DND-41 (cell line): Measurements from ENCODE around the gene ZNF324.

Experiments used
- ATAC-seq: fragments of 200-7000 bp; cut with Tn5 transposase; 3 replicates; pipeline ENCODE4 v1.9.1; 2021; ENCODE audit warnings: low read depth; ENCODE audit not compliant: insufficient read depth
- DNase-seq: peaks from one replicate; pipeline ENCODE4 v3.0.0-alpha.2; 2020
- H2AFZ ChIP-seq: 2 replicates; pipeline ENCODE4 v1.6.0; 2012; ENCODE audit warnings: low read depth, low read length
- H3K27ac ChIP-seq: 2 replicates; pipeline ENCODE4 v1.5.1; 2012; ENCODE audit warnings: low read length, inconsistent platforms
- H3K27me3 ChIP-seq: fragments of 200-600 bp; sonication (generic); 2 replicates; pipeline ENCODE4 v1.6.0; 2012; ENCODE audit warnings: low read length, mild to moderate bottlenecking, inconsistent platforms; ENCODE audit not compliant: insufficient read depth, poor library complexity
- H3K36me3 ChIP-seq: 2 replicates; pipeline ENCODE4 v1.5.1; 2012; ENCODE audit warnings: low read length, inconsistent platforms; ENCODE audit not compliant: insufficient read depth
- H3K4me1 ChIP-seq: 2 replicates; pipeline ENCODE4 v1.5.1; 2012; ENCODE audit warnings: mild to moderate bottlenecking, low read length; ENCODE audit not compliant: insufficient read depth
- H3K4me2 ChIP-seq: 2 replicates; pipeline ENCODE4 v1.6.0; 2012; ENCODE audit warnings: mild to moderate bottlenecking, moderate library complexity, low read length, inconsistent platforms; ENCODE audit not compliant: insufficient read depth
- H3K4me3 ChIP-seq, 2 experiments: fragments of 200-600 bp in 1 of 2; shearing (Covaris generic) in 1 of 2; 2 replicates each; pipeline ENCODE4 v1.5.1; 2012 to 2016; ENCODE audit warnings: inconsistent platforms in 2 of 2, low read length in 2 of 2, mild to moderate bottlenecking in 2 of 2, low read depth in 1 of 2, moderate library complexity in 1 of 2
- H3K79me2 ChIP-seq: 2 replicates; pipeline ENCODE4 v1.6.0; 2012; ENCODE audit warnings: low read length, inconsistent platforms; ENCODE audit not compliant: insufficient read depth
- H3K9ac ChIP-seq: 2 replicates; pipeline ENCODE4 v1.6.0; 2012; ENCODE audit warnings: low read depth, mild to moderate bottlenecking, inconsistent platforms, low read length, moderate library complexity
- H3K9me3 ChIP-seq: 2 replicates; pipeline ENCODE4 v1.5.1; 2012; ENCODE audit warnings: low read length, moderate library complexity, mild to moderate bottlenecking, inconsistent platforms; ENCODE audit not compliant: insufficient read depth, severe bottlenecking
- H4K20me1 ChIP-seq: 2 replicates; pipeline ENCODE4 v1.6.0; 2012; ENCODE audit warnings: low read length; ENCODE audit not compliant: insufficient read depth
- CTCF ChIP-seq: IDR thresholded peaks from 2 replicates; pipeline ENCODE4 v1.5.1; 2012; ENCODE audit warnings: borderline replicate concordance, low read length, moderate library complexity, mild to moderate bottlenecking; ENCODE audit not compliant: poor library complexity, severe bottlenecking; ENCODE audit errors: extremely low read depth
- EZH2 ChIP-seq: IDR thresholded peaks from 3 replicates; pipeline ENCODE4 v1.6.1; 2012; ENCODE audit warnings: borderline replicate concordance, low read depth, mild to moderate bottlenecking, moderate library complexity, low read length, inconsistent platforms; ENCODE audit not compliant: severe bottlenecking

ZNF324 gene

GRCh38 chr19:58450856-58451357, 16.0 kb upstream of the ZNF324 start:
- H3K4me2 ChIP-seq: peak overlapping the region; percentile 90
- H3K9me3 ChIP-seq: peaks cover 8% of the 10 kb centered on the region
- DNase-seq (no peak), ATAC-seq (no peak; the same call in 1 of the 3 replicates)
- H3K27ac ChIP-seq: no peak overlapping the region
- H3K27me3 ChIP-seq: peaks cover 4% of the 10 kb centered on the region
- H4K20me1 ChIP-seq: no peaks in the 10 kb centered on the region
- H3K36me3 ChIP-seq: peaks cover 13% of the 10 kb centered on the region
- 0 out of 2 replicates have a peak, but pooled peaks cover 3% of the 10 kb centered on the region for H3K79me2 ChIP-seq
- peak overlapping the region; percentile 68 for H3K9ac ChIP-seq
- H2AFZ ChIP-seq: peak overlapping the region; percentile 86
- H3K4me3 ChIP-seq: peak overlapping the region; percentile 84 to 88; a peak in 2 of 4 replicates
- H3K4me1 ChIP-seq: peaks cover 18% of the 10 kb centered on the region
- no peak for TF ChIP-seq EZH2
- no peak for TF ChIP-seq CTCF

- Histone ChIP-seq H3K36me3 (peaks cover 18% of the 10 kb centered on the region), H2AFZ (peak within 1 kb of the TSS; percentile 86), H3K9ac (peak within 1 kb of the TSS; percentile 68), H3K79me2 (0 out of 2 replicates have a peak, but pooled peaks cover 3% of the 10 kb centered on the region), H3K4me3 (peak within 1 kb of the TSS; percentile 84 to 88), H3K4me2 (peak within 1 kb of the TSS; percentile 90), H3K27me3 (peaks cover 4% of the 10 kb centered on the region), H3K9me3 (peaks cover 8% of the 10 kb centered on the region), H3K27ac (peak within 1 kb of the TSS; percentile 63), H4K20me1 (no peaks in the 10 kb centered on the region), H3K4me1 (peaks cover 18% of the 10 kb centered on the region)
- TF ChIP-seq CTCF (no peak), EZH2 (no peak)
- DNase-seq (peak; percentile 98), ATAC-seq (peak; percentile 97)
Measured at GRCh38 chr19:58451358-58452101, 15.3 kb upstream of the ZNF324 start, which contains the start of gene ZNF324B. ZNF324B (plus strand) TSS chr19:58451622; CDS start chr19:58453702, 2,080 bp downstream.

DNA sequence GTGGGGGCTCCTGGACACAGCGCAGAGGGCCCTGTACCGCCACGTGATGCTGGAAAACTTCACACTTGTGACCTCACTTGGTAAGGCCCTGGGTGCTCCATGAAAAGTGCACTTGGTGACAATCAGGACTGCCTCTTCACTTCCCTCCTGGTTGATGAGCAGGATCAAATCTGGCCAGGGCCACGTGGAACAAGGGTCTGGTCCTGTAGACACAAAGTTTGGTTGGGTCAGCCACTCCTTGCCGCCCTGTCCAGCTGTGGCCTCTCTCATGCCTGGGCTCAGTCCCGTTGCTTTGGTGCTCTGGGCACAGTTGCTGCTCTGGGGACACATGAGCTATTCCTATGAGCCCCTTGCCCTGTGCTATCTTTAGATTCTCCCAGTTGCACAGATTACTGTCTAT, 13.1 kb upstream of the ZNF324 start:
- Histone ChIP-seq H3K9me3 (peaks cover 7% of the 10 kb centered on the region), H3K36me3 (peaks cover 30% of the 10 kb centered on the region), H3K27ac (no peak overlapping the region), H4K20me1 (no peaks in the 10 kb centered on the region), H3K79me2 (0 out of 2 replicates have a peak, but pooled peaks cover 3% of the 10 kb centered on the region), H3K27me3 (peaks cover 4% of the 10 kb centered on the region), H3K4me2 (no peak overlapping the region), H3K9ac (no peak overlapping the region), H2AFZ (no peak overlapping the region), H3K4me3 (no peak overlapping the region), H3K4me1 (peaks cover 18% of the 10 kb centered on the region)
- no peak for ATAC-seq
- TF ChIP-seq EZH2 (no peak), CTCF (no peak)
- no peak for DNase-seq
